ENCODE data around the gene MIPOL1. TPM values are rescaled to one million over a fixed set of nuclear protein-coding genes. Genes with fewer than 3 reads are reported as not detected.

MIPOL1 gene
- total and polyA plus RNA-seq, 4 experiments from 2014 or later, result 0.25 to 0.98 (median 0.69) TPM

GRCh38 chr14:37580146-37580545 lies 382.4 kb downstream of the MIPOL1 start:
- H3K9me3 Mint-ChIP-seq, result peaks cover 0 to 10% (median 2%) of the 10 kb centered on the region in 8 donors
- no peak for DNase-seq
- Histone ChIP-seq H3K4me1 (ENCODE audit: insufficient read depth, low read length) (no peaks in the 10 kb centered on the region), H3K27ac (ENCODE audit: low read depth, low read length) (no peak overlapping the region), H3K9me3 (ENCODE audit: control insufficient read depth in 1 of 2, low read length in 2 of 2) (no peaks in the 10 kb centered on the region), H3K4me3 (ENCODE audit: low read length in 2 of 2) (no peak overlapping the region), H3K27me3 (ENCODE audit: insufficient read depth, low read length) (no peaks in the 10 kb centered on the region), H3K36me3 (ENCODE audit: insufficient read depth, low read length) (no peaks in the 10 kb centered on the region)
- ChIA-PET POLR2A (ENCODE audit: partially characterized antibody) (no interaction called here), CTCF (ENCODE audit: partially characterized antibody) (no interaction called here)
- no peak overlapping the region for H3K4me3 Mint-ChIP-seq
- H3K27ac Mint-ChIP-seq, result no peak overlapping the region
- peaks cover 0 to 4% of the 10 kb centered on the region in 2 donors for H3K36me3 Mint-ChIP-seq
- peaks cover 8 to 13% of the 10 kb centered on the region in 2 donors for H3K27me3 Mint-ChIP-seq
- H3K4me1 Mint-ChIP-seq, result no peaks in the 10 kb centered on the region
- intact Hi-C loops (cut with micrococcal nuclease), result no loop called here

- H3K27me3 ChIP-seq (ENCODE audit: insufficient read depth, low read length), result peaks cover 5% of the 10 kb centered on the region
These were observed 385.8 kb downstream of the MIPOL1 start for GRCh38 chr14:37583358-37584210.

GRCh38 chr14:37584211-37585100 lies 386.7 kb downstream of the MIPOL1 start:
- Mint-ChIP-seq H3K27ac (no peak overlapping the region), H3K9me3 (peaks cover 2 to 29% (median 18%) of the 10 kb centered on the region in 8 donors), H3K4me1 (no peaks in the 10 kb centered on the region), H3K36me3 (peaks cover 0 to 4% of the 10 kb centered on the region in 2 donors), H3K27me3 (peaks cover 34 to 38% of the 10 kb centered on the region in 2 donors), H3K4me3 (no peak overlapping the region)
- H3K27ac ChIP-seq (ENCODE audit: low read depth, low read length), result no peak overlapping the region
- no peaks in the 10 kb centered on the region for H3K4me1 ChIP-seq (ENCODE audit: insufficient read depth, low read length)
- no peaks in the 10 kb centered on the region for H3K9me3 ChIP-seq (ENCODE audit: control insufficient read depth in 1 of 2, low read length in 2 of 2)
- peaks cover 11% of the 10 kb centered on the region for H3K27me3 ChIP-seq (ENCODE audit: insufficient read depth, low read length)
- H3K36me3 ChIP-seq (ENCODE audit: insufficient read depth, low read length), result no peaks in the 10 kb centered on the region
- intact Hi-C loops (cut with micrococcal nuclease), result no loop called here
- no peak overlapping the region for H3K4me3 ChIP-seq (ENCODE audit: low read length in 2 of 2)
- ChIA-PET CTCF (ENCODE audit: partially characterized antibody) (no interaction called here), POLR2A (ENCODE audit: partially characterized antibody) (no interaction called here)
- DNase-seq, result no peak

More at GRCh38 chr14:37583358-37584210, 385.8 kb downstream of the MIPOL1 start:
- Histone ChIP-seq H3K9me3 (ENCODE audit: control insufficient read depth in 1 of 2, low read length in 2 of 2) (no peaks in the 10 kb centered on the region), H3K4me3 (ENCODE audit: low read length in 2 of 2) (no peak overlapping the region), H3K36me3 (ENCODE audit: insufficient read depth, low read length) (no peaks in the 10 kb centered on the region), H3K27ac (ENCODE audit: low read depth, low read length) (no peak overlapping the region), H3K4me1 (ENCODE audit: insufficient read depth, low read length) (no peaks in the 10 kb centered on the region)
- Mint-ChIP-seq H3K36me3 (peaks cover 0 to 4% of the 10 kb centered on the region in 2 donors), H3K27ac (no peak overlapping the region), H3K27me3 (peaks cover 26 to 30% of the 10 kb centered on the region in 2 donors), H3K4me3 (peak overlapping the region in 2 of 8 donors; percentile 23 to 39), H3K9me3 (peaks cover 0 to 21% (median 12%) of the 10 kb centered on the region in 8 donors), H3K4me1 (no peaks in the 10 kb centered on the region)
- CTCF ChIA-PET (ENCODE audit: partially characterized antibody), result no interaction called here
- no peak for DNase-seq
- POLR2A ChIA-PET (ENCODE audit: partially characterized antibody), result no interaction called here
- intact Hi-C loops (cut with micrococcal nuclease), result no loop called here

GRCh38 chr14:37585101-37585511 lies 387.4 kb downstream of the MIPOL1 start:
- intact Hi-C loops (cut with micrococcal nuclease), result no loop called here
- peaks cover 15% of the 10 kb centered on the region for H3K27me3 ChIP-seq (ENCODE audit: insufficient read depth, low read length)
- Mint-ChIP-seq H3K27me3 (peaks cover 35 to 41% of the 10 kb centered on the region in 2 donors), H3K9me3 (peaks cover 0 to 31% (median 20%) of the 10 kb centered on the region in 8 donors), H3K4me1 (no peaks in the 10 kb centered on the region), H3K36me3 (peaks cover 0 to 4% of the 10 kb centered on the region in 2 donors), H3K4me3 (no peak overlapping the region), H3K27ac (no peak overlapping the region)
- H3K36me3 ChIP-seq (ENCODE audit: insufficient read depth, low read length), result no peaks in the 10 kb centered on the region
- DNase-seq, result no peak
- POLR2A ChIA-PET (ENCODE audit: partially characterized antibody), result no interaction called here
- no peaks in the 10 kb centered on the region for H3K4me1 ChIP-seq (ENCODE audit: insufficient read depth, low read length)
- no peaks in the 10 kb centered on the region for H3K9me3 ChIP-seq (ENCODE audit: control insufficient read depth in 1 of 2, low read length in 2 of 2)
- no peak overlapping the region for H3K4me3 ChIP-seq (ENCODE audit: low read length in 2 of 2)
- H3K27ac ChIP-seq (ENCODE audit: low read depth, low read length), result no peak overlapping the region
- CTCF ChIA-PET (ENCODE audit: partially characterized antibody), result no interaction called here

GRCh38 chr14:37585971-37586796 lies 388.4 kb downstream of the MIPOL1 start:
- peaks cover 18% of the 10 kb centered on the region for H3K27me3 ChIP-seq (ENCODE audit: insufficient read depth, low read length)
- DNase-seq, result no peak

GRCh38 chr14:37586797-37587130 lies 389.0 kb downstream of the MIPOL1 start:
- H3K36me3 ChIP-seq (ENCODE audit: insufficient read depth, low read length), result no peaks in the 10 kb centered on the region
- Mint-ChIP-seq H3K9me3 (peaks cover 0 to 43% (median 26%) of the 10 kb centered on the region in 8 donors), H3K27ac (peak overlapping the region in 1 of 7 donors; percentile 2), H3K4me1 (no peaks in the 10 kb centered on the region), H3K4me3 (no peak overlapping the region), H3K36me3 (peaks cover 0 to 4% of the 10 kb centered on the region in 2 donors), H3K27me3 (peaks cover 44 to 54% of the 10 kb centered on the region in 2 donors)
- POLR2A ChIA-PET (ENCODE audit: partially characterized antibody), result no interaction called here
- no peak overlapping the region for H3K4me3 ChIP-seq (ENCODE audit: low read length in 2 of 2)
- no peaks in the 10 kb centered on the region for H3K4me1 ChIP-seq (ENCODE audit: insufficient read depth, low read length)
- H3K9me3 ChIP-seq (ENCODE audit: control insufficient read depth in 1 of 2, low read length in 2 of 2), result no peaks in the 10 kb centered on the region
- H3K27ac ChIP-seq (ENCODE audit: low read depth, low read length), result no peak overlapping the region
- no peak for DNase-seq
- intact Hi-C loops (cut with micrococcal nuclease), result no loop called here
- CTCF ChIA-PET (ENCODE audit: partially characterized antibody), result no interaction called here
- H3K27me3 ChIP-seq (ENCODE audit: insufficient read depth, low read length), result peaks cover 18% of the 10 kb centered on the region

More at GRCh38 chr14:37585971-37586796, 388.4 kb downstream of the MIPOL1 start:
- intact Hi-C loops (cut with micrococcal nuclease), result no loop called here
- no peak overlapping the region for H3K4me3 Mint-ChIP-seq
- peaks cover 44 to 52% of the 10 kb centered on the region in 2 donors for H3K27me3 Mint-ChIP-seq
- POLR2A ChIA-PET (ENCODE audit: partially characterized antibody), result no interaction called here
- H3K4me1 ChIP-seq (ENCODE audit: insufficient read depth, low read length), result no peaks in the 10 kb centered on the region
- no peak overlapping the region for H3K27ac Mint-ChIP-seq
- H3K27ac ChIP-seq (ENCODE audit: low read depth, low read length), result no peak overlapping the region
- H3K36me3 ChIP-seq (ENCODE audit: insufficient read depth, low read length), result no peaks in the 10 kb centered on the region
- H3K4me1 Mint-ChIP-seq, result no peaks in the 10 kb centered on the region
- H3K9me3 ChIP-seq (ENCODE audit: control insufficient read depth in 1 of 2, low read length in 2 of 2), result no peaks in the 10 kb centered on the region
- no peak overlapping the region for H3K4me3 ChIP-seq (ENCODE audit: low read length in 2 of 2)
- CTCF ChIA-PET (ENCODE audit: partially characterized antibody), result no interaction called here
- peaks cover 0 to 41% (median 24%) of the 10 kb centered on the region in 8 donors for H3K9me3 Mint-ChIP-seq
- peaks cover 0 to 4% of the 10 kb centered on the region in 2 donors for H3K36me3 Mint-ChIP-seq

Data from CD4-positive, alpha-beta memory T cell (primary cell).